ENCODE measurements around the gene YBX3.

YBX3 gene

DNA sequence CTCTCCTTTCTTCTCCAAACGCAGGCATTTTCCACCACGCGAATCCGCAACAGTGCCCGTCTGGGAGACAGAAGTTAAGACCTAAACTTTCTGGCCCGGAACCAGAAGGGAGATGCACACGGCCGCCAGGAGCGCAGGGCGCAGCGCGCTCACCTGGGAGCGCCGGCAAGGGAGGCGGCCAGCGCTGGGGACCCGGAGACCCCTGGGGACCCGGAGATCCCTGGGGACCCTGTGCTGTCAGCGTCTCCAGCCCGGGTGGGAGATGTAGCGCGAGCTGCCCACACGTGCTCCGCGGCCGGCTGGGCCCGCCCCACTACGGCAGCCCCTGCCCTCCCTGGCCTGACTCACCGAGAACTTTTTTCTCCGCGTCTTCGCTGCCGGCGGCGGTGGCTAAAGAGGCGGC lies 620 bp downstream of the YBX3 start:
- H2AFZ ChIP-seq (ENCODE audit: low read depth, low read length) = peak overlapping the region; percentile 66
- no peak for TF ChIP-seq EZH2phosphoT487 (IDR thresholded peaks at IDR 0.05; ENCODE audit: low read depth)
- TF ChIP-seq, protein P1, sequence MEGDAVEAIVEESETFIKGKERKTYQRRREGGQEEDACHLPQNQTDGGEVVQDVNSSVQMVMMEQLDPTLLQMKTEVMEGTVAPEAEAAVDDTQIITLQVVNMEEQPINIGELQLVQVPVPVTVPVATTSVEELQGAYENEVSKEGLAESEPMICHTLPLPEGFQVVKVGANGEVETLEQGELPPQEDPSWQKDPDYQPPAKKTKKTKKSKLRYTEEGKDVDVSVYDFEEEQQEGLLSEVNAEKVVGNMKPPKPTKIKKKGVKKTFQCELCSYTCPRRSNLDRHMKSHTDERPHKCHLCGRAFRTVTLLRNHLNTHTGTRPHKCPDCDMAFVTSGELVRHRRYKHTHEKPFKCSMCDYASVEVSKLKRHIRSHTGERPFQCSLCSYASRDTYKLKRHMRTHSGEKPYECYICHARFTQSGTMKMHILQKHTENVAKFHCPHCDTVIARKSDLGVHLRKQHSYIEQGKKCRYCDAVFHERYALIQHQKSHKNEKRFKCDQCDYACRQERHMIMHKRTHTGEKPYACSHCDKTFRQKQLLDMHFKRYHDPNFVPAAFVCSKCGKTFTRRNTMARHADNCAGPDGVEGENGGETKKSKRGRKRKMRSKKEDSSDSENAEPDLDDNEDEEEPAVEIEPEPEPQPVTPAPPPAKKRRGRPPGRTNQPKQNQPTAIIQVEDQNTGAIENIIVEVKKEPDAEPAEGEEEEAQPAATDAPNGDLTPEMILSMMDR (IDR thresholded peaks at IDR 0.05; ENCODE audit: low read depth, low read length) = no peak
- H3K4me2 ChIP-seq (ENCODE audit: low read length) = peak overlapping the region; percentile 97
- H3K9me3 ChIP-seq (ENCODE audit: insufficient read depth, low read length) = no peaks in the 10 kb centered on the region
- H3K4me1 ChIP-seq (ENCODE audit: low read length) = peaks cover 35% of the 10 kb centered on the region
- H3K4me3 ChIP-seq (ENCODE audit: low read length) = peak overlapping the region; percentile 98
- H3K27me3 ChIP-seq (ENCODE audit: low read depth, low read length) = 0 out of 2 replicates have a peak, but pooled peaks cover 3% of the 10 kb centered on the region
- peaks cover 11% of the 10 kb centered on the region for H3K36me3 ChIP-seq (replicated peaks; ENCODE audit: low read depth, low read length)
- peaks cover 34% of the 10 kb centered on the region for H4K20me1 ChIP-seq (ENCODE audit: insufficient read depth, low read length)
- peaks cover 69% of the 10 kb centered on the region for H3K79me2 ChIP-seq (ENCODE audit: low read length)
- peak overlapping the region; percentile 95 for H3K9ac ChIP-seq (ENCODE audit: low read length)
- peak overlapping the region; percentile 63 for H3K27ac ChIP-seq (ENCODE audit: low read length)

DNA sequence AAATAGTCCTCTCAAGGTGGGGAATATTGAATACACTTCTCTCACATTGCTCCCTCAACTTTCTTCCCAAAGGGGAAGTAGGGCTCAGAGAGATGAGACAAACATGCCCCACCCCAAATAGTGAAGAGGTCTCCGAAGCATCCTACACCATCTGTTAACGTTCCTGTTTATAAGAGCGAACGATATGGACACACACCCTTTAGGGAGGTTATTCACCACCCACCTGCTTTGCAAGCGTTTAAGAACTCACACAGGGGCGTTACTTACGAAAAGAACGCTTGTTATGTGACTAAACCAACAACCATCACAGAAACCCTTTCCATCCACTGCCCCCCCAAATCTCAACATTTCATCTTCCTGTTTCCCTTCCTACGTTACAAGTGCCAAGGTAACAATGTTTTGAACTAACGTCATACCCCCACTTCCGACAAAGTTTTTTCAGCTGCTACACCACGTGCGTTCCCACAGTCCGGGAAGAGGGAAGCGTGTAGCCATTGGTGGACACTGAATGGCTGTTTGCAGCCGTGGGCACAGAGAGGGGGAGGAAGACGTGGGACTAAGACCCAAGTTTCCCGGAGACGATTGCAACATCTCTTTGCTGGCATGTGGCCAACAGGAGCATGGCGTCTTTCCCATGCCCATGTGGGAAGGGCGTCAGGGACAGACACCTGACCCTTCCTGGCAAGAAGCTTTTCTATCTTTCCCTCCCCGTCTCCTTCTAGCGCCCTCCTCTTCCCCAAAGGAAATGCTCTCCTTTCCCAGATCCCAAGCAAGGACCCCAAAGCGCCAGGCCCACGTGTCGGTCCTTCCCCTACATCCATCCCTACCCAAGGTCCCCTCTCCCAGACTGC lies 1.2 kb downstream of the YBX3 start:
- Histone ChIP-seq H3K4me1 (ENCODE audit: low read length) (peaks cover 35% of the 10 kb centered on the region), H3K9ac (ENCODE audit: low read length) (peak overlapping the region; percentile 95), H3K36me3 (replicated peaks; ENCODE audit: low read depth, low read length) (peaks cover 11% of the 10 kb centered on the region), H4K20me1 (ENCODE audit: insufficient read depth, low read length) (peaks cover 36% of the 10 kb centered on the region), H3K4me3 (ENCODE audit: low read length) (peak overlapping the region; percentile 98), H2AFZ (ENCODE audit: low read depth, low read length) (peak overlapping the region; percentile 66), H3K4me2 (ENCODE audit: low read length) (peak overlapping the region; percentile 97), H3K9me3 (ENCODE audit: insufficient read depth, low read length) (no peaks in the 10 kb centered on the region), H3K79me2 (ENCODE audit: low read length) (peaks cover 75% of the 10 kb centered on the region), H3K27ac (ENCODE audit: low read length) (peak overlapping the region; percentile 63), H3K27me3 (ENCODE audit: low read depth, low read length) (0 out of 2 replicates have a peak, but pooled peaks cover 3% of the 10 kb centered on the region)
- TF ChIP-seq, protein P1 (IDR thresholded peaks at IDR 0.05; ENCODE audit: low read depth, low read length) = no peak
- TF ChIP-seq EZH2phosphoT487 (IDR thresholded peaks at IDR 0.05; ENCODE audit: low read depth) = no peak

DNA sequence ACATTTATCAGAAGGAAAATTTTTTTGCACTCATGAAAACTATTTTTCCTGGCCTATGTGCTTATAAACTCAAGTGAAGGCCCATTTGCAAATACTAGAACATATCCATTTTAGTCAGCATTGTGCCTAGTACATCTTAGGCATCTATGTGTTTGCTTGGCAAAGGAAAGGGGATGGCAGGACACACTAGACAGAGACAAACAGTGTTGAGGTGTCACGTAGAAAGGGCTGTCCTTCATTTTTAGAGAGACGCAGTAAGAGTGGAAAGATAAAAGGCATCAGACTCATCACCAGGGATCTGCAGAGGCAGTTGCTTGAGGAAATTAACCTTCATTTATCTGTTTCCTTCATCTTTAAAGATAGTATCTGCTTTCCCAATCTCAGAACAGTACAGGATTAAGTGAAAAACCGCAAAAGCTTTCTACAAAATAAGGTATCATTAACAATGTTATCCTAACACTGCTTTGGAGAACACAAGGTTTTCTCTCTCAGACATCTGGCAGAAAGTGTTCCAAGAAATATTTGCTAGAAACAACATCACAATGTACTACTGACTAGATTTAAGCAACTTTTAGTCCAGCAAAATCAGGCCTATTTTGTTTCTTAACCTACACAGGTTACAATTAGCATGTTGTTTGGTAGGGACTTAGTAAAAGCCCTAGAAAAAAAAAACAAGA lies 2.0 kb downstream of the YBX3 start:
- H4K20me1 ChIP-seq (ENCODE audit: insufficient read depth, low read length) = peaks cover 39% of the 10 kb centered on the region
- H3K9ac ChIP-seq (ENCODE audit: low read length) = peak overlapping the region; percentile 95
- H3K9me3 ChIP-seq (ENCODE audit: insufficient read depth, low read length) = no peaks in the 10 kb centered on the region
- H3K4me1 ChIP-seq (ENCODE audit: low read length) = peaks cover 35% of the 10 kb centered on the region
- H3K79me2 ChIP-seq (ENCODE audit: low read length) = peaks cover 83% of the 10 kb centered on the region
- no peak for TF ChIP-seq EZH2phosphoT487 (IDR thresholded peaks at IDR 0.05; ENCODE audit: low read depth)
- TF ChIP-seq, protein P1 (IDR thresholded peaks at IDR 0.05; ENCODE audit: low read depth, low read length) = no peak
- peak overlapping the region; percentile 63 for H3K27ac ChIP-seq (ENCODE audit: low read length)
- H2AFZ ChIP-seq (ENCODE audit: low read depth, low read length) = no peak overlapping the region
- peak overlapping the region; percentile 97 for H3K4me2 ChIP-seq (ENCODE audit: low read length)
- H3K36me3 ChIP-seq (replicated peaks; ENCODE audit: low read depth, low read length) = peaks cover 15% of the 10 kb centered on the region
- H3K4me3 ChIP-seq (ENCODE audit: low read length) = peak overlapping the region; percentile 98
- 0 out of 2 replicates have a peak, but pooled peaks cover 3% of the 10 kb centered on the region for H3K27me3 ChIP-seq (ENCODE audit: low read depth, low read length)

DNA sequence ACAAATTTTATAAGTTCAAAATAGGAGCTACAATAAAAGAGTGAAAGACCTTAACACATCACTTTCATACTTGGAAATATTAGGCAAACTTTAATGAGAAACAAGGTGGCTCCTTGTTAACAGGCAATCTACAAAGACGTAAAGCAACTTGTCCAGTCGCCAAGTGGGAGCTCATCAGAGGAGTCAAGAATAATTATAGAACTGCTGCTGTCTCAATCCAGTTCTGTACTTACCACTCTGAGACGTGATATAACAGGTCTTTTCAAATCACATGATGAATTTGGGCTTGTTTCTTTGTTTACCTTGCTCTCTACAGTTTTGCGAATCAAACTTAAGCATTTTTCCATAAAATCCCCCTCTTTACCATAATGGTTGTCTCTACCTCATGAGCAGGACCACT lies 3.6 kb downstream of the YBX3 start:
- Histone ChIP-seq H3K27ac (ENCODE audit: low read length) (no peak overlapping the region), H2AFZ (ENCODE audit: low read depth, low read length) (no peak overlapping the region), H3K79me2 (ENCODE audit: low read length) (peaks cover 89% of the 10 kb centered on the region), H3K27me3 (ENCODE audit: low read depth, low read length) (no peaks in the 10 kb centered on the region), H3K9me3 (ENCODE audit: insufficient read depth, low read length) (no peaks in the 10 kb centered on the region), H3K4me3 (ENCODE audit: low read length) (no peak overlapping the region), H3K36me3 (replicated peaks; ENCODE audit: low read depth, low read length) (peaks cover 23% of the 10 kb centered on the region), H3K4me1 (ENCODE audit: low read length) (peaks cover 34% of the 10 kb centered on the region), H4K20me1 (ENCODE audit: insufficient read depth, low read length) (peaks cover 39% of the 10 kb centered on the region), H3K9ac (ENCODE audit: low read length) (no peak overlapping the region), H3K4me2 (ENCODE audit: low read length) (0 out of 2 replicates have a peak overlapping the region, but pooled peaks have one; percentile 4)
- TF ChIP-seq EZH2phosphoT487 (IDR thresholded peaks at IDR 0.05; ENCODE audit: low read depth) = no peak
- TF ChIP-seq, protein P1 (IDR thresholded peaks at IDR 0.05; ENCODE audit: low read depth, low read length) = no peak

All from OCI-LY3 (cell line).